GM08714 (cell line): Measurements from ENCODE around the gene CERCAM.
"Not testable (repeated sequence)": the region's sequence is repeated elsewhere in the genome, so short reads cannot be mapped to it uniquely, and the experiment has no call there.

Source experiments
- H3K4me3 ChIP-seq: fragments of 200-500 bp; sonication (Bioruptor generic); 2 replicates; pipeline ENCODE4 v1.5.1; 2014; ENCODE audit warnings: mild to moderate bottlenecking, low read length, inconsistent platforms
- ZNF274 ChIP-seq: IDR thresholded peaks from 2 replicates; pipeline ENCODE4 v1.6.1; 2012; ENCODE audit warnings: mild to moderate bottlenecking, low read depth, low read length

Gene CERCAM

DNA sequence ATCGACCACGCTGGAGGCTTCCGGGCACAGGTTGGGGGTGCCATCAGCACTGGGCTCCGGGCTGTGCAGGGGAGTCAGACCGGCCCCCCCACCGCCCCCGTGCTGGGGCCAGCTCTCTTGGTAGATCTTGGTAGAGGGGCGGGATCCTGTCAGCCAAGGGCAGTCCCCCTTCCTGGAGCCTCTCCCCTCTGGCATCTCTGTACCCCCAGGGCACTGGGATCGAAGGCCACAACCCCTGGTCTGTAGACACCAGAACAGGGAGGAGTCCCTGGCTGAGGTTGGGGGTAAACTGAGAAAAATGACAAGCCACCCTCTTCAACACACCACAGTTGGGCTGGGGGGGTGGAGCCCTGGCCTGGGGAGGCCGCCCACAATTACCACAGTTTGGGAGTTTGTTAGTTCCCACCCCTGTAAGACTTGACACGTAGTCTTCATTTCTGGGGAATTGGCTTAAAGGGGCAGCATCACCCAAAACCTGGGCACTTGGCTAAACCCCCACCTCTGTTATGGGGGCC, 882 bp downstream of the CERCAM start:
- TF ChIP-seq ZNF274, result no peak
- no peak overlapping the region for H3K4me3 ChIP-seq

DNA sequence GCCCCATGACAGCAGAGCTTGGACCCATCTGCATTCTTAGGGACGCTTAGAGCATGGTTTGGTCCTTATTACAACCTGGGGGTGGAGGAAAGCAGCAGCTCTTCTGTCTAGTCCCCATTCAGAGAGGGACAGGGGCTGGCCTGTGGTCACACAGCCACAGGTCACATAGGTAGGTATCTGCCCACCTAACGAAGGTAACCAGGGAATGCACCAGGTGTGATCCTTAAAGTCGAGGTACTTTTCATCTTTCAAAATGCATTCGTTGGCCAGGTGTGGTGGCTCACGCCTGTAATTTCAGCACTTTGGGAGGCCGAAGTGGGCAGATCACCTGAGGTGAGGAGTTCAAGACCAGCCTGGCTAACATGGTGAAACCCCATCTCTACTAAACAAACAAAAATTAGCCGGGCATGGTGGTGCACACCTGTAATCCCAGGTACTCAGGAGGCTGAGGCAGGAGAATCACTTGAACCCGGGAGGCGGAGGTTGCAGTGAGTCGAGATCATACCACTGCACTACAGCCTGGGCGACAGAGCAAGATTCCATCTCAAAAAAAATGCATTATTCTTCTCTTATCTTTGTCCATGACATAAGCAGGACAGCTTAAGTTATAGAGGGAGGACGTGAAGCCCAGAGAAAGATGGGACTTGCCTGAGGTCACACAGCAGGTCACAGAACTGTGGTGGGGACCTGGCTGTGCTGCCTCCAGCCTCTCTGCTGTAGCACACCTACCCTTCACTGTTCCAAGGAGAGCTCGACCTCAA, 1.5 kb downstream of the CERCAM start:
- H3K4me3 ChIP-seq, result not testable (repeated sequence)

GRCh38 chr9:128422783-128423150, 2.1 kb downstream of the CERCAM start:
- no peak for TF ChIP-seq ZNF274
- H3K4me3 ChIP-seq, result no peak overlapping the region

DNA sequence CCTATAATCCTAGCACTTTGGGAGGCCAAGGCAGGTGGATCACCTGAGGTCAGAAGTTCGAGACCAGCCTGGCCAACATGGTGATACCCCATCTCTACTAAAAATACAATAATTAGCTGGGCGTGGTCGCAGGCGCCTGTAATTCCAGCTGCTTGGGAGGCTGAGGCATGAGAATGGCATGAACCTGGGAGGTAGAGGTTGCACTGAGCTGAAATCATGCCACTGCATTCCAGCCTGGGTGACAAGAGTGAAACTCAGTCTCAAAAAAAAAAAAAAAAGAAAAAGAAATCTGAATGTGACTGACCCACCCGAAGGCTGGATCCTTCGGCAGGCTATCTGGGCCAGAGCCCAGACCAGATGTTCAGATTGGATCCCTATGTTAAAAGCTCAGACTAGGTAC, 2.7 kb downstream of the CERCAM start:
- not testable (repeated sequence) for H3K4me3 ChIP-seq

DNA sequence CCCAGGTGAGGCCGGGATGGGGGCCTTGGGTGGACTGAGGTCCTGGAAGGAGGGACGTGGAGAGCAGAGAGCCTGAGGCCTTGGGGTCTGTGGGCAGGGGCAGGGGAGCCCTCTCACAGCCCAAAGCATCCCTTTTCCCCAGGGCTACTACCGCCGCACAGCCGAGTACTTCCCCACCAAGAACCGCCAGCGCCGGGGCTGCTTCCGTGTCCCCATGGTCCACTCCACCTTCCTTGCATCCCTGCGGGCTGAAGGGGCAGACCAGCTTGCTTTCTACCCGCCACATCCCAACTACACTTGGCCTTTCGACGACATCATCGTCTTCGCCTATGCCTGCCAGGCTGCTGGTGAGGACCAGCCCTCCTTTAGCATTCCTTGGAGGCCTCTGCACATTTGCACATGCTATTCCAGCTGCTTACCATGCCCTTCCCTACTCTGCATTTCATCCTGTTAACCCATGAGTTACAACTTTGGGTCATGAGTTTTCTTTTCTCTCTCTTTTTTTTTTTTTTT, 3.7 kb downstream of the CERCAM start:
- no peak overlapping the region for H3K4me3 ChIP-seq
- no peak for TF ChIP-seq ZNF274

GRCh38 chr9:128428644-128429512, 8.2 kb downstream of the CERCAM start:
- no peak for TF ChIP-seq ZNF274
- H3K4me3 ChIP-seq, result no peak overlapping the region

- no peak for TF ChIP-seq ZNF274
- no peak overlapping the region for H3K4me3 ChIP-seq
Observed at GRCh38 chr9:128429513-128430086, 8.9 kb downstream of the CERCAM start.

DNA sequence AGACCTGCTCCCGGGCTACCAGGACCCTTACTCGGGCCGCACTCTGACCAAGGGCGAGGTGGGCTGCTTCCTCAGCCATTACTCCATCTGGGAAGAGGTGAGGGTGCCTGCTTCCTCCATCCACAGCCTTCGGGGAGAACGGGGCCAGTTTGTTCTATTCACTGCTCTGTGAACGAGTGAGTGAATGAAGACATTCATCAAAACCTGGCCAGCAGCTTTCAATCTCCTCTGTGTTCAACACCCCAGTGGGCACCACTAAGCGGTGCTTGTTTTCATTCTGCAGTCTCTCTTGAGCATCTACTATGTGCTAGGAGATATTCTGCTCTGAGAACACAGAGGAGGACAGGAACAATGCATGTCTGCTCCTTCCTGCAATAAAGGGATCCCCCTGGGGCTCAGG, 10.6 kb downstream of the CERCAM start:
- no peak for TF ChIP-seq ZNF274
- H3K4me3 ChIP-seq, result no peak overlapping the region

DNA sequence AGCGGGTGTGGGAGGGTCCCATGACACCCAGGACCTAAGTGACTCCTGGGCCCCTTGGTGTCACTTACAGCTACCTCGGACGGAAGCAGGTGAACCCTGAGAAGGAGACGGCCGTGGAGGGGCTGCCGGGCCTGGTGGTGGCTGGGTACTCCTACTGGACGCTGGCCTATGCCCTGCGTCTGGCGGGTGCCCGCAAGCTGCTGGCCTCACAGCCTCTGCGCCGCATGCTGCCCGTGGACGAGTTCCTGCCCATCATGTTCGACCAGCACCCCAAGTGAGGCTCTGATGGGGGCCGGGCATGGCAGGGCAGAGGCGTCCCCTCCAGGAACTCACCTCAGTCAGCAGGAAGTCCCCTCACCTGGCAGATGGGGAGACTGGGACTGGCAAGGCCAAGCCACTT, 13.7 kb downstream of the CERCAM start:
- no peak overlapping the region for H3K4me3 ChIP-seq
- no peak for TF ChIP-seq ZNF274

DNA sequence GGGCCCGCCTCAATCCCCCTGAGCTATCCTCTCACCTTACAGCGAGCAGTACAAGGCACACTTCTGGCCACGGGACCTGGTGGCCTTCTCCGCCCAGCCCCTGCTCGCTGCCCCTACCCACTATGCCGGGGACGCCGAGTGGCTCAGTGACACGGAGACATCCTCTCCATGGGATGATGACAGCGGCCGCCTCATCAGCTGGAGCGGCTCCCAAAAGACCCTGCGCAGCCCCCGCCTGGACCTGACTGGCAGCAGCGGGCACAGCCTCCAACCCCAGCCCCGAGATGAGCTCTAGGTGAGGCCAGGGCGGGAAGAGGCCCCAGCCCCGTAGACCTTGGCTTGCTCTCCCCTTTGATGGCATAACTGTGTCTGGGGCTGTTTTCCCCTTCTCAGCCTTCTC, 15.0 kb downstream of the CERCAM start:
- no peak for TF ChIP-seq ZNF274
- H3K4me3 ChIP-seq, result no peak overlapping the region

GRCh38 chr9:128438343-128439109, 17.9 kb downstream of the CERCAM start:
- no peak overlapping the region for H3K4me3 ChIP-seq
- no peak for TF ChIP-seq ZNF274

- H3K4me3 ChIP-seq, result no peak overlapping the region
Observed at GRCh38 chr9:128439273-128439672, 18.6 kb downstream of the CERCAM start.

GRCh38 chr9:128442150-128442549, 21.5 kb downstream of the CERCAM start:
- no peak overlapping the region for H3K4me3 ChIP-seq
- TF ChIP-seq ZNF274, result no peak

More at GRCh38 chr9:128439273-128439672, 18.6 kb downstream of the CERCAM start:
- no peak for TF ChIP-seq ZNF274

- H3K4me3 ChIP-seq, result not testable (repeated sequence)
Observed at GRCh38 chr9:128446505-128446904, 25.8 kb downstream of the CERCAM start.
